GM19240 (cell line): ENCODE measurements around the gene PRAMEF12.
"Not testable (repeated sequence)": the region's sequence is repeated elsewhere in the genome, so short reads cannot be mapped to it uniquely, and the experiment has no call there.

Source experiments
- DNase-seq: peaks from one replicate; pipeline ENCODE4 v3.0.0; 2011; ENCODE audit warnings: low spot score; ENCODE audit not compliant: insufficient read length

The PRAMEF12 gene

GRCh38 chr1:12773438-12773837 is at the start of gene PRAMEF12:
PRAMEF12 (plus strand) TSS chr1:12773738; CDS start chr1:12774868, 1,130 bp downstream.
- DNase-seq, result no peak

DNA sequence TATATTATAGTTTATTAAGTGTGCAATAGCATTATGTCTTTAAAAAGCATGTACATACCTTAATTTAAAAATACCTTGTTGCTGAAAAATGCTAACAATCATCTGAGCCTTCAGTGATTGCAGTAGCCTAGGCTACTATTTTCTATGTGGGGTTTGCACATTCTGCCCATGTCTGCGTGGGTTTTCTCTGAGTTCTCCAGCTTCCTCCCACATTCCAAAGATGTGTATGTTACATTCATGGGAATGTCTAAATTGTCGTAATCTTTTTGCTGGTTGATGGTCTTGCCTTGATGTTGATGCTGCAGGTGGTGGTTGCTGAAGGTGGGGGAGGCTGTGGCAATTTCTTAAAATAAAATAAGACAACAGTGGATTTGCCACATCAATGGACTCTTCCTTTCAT is 45.1 kb upstream of the PRAMEF12 start:
- DNase-seq, result no peak

- DNase-seq, result no peak
Observed at GRCh38 chr1:12730156-12730555, 43.4 kb upstream of the PRAMEF12 start.

DNA sequence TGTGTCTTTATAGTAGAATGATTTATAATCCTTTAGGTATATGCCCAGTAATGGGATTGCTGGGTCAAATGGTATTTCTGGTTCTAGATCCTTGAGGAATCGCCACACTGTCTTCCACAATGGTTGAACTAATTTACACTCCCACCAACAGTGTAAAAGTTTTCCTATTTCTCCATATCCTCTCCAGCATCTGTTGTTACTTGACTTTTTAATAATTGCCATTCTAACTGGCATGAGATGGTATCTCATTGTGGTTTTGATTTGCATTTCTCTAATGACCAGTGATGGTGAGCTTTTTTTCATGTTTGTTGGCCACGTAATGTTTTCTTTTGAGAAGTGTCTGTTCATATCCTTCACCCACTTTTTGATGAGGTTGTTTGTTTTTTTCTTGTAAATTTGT is 42.5 kb upstream of the PRAMEF12 start:
- DNase-seq, result not testable (repeated sequence)

- no peak for DNase-seq
Observed at GRCh38 chr1:12734651-12735050, 38.9 kb upstream of the PRAMEF12 start.

DNA sequence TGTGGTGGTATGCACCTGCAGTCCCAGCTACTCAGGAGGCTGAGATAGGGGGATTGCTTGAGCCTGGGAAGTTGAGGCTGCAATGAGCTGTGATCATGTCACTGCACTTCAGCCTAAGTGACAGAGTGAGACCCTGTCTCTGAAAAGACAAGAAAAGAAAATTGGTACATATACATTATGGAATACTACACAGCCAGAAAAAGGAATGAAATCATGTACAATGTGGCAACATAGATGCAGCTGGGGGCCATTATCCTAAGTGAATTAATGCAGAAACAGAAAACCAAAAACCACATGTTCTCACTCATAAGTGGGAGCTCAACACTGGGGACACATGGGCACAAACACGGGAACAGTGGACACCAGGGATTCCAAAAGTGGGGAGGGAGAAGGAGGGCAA is 34.6 kb upstream of the PRAMEF12 start:
- DNase-seq, result no peak

GRCh38 chr1:12739613-12740012 is 33.9 kb upstream of the PRAMEF12 start:
- no peak for DNase-seq

GRCh38 chr1:12741946-12742345 is 31.6 kb upstream of the PRAMEF12 start:
- no peak for DNase-seq

DNA sequence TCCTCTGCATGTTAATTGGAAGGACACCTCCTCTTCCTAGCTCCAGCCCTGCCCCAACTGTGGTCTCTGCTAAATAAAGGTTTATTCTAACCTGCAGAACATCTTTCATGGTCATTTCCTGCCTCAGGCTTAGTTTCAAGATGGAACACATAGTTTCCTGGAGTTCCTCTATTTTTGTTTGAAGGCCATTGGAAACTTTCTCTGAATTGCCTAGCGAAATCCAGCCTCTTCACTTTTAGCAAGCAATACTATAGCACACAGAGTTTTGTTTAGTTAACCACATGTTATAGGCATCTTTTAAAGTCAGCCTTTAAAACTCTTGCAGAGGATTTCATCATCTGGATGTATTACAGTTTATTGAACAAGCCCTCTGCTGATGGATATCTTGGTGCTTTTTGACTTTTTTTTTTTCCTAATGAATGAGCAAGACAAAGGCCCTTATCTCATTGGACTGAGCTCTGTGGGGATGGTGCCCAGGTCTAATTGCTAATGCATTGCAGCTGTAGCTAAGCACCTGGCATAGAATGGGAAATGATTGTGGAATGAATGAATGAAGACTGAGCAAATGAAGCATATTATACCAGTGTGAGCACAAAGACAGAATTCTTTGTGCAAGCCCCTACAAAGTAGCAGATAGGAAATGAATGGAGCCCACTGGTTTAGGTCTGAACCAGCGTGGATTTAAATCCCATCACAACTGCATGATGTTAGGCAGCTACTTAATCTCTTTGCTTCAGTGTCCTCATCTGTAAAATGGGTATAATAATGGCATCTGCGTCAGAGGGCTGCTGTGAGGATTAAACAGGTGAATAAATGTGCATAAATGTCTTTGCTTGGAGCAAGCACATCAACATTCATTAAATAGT is 28.2 kb upstream of the PRAMEF12 start:
- DNase-seq, result no peak

- no peak for DNase-seq
Observed at GRCh38 chr1:12745992-12746323, 27.6 kb upstream of the PRAMEF12 start, which contains the start of gene CFAP107. CFAP107 (plus strand) TSS chr1:12746200; CDS start chr1:12746431, 231 bp downstream.

DNA sequence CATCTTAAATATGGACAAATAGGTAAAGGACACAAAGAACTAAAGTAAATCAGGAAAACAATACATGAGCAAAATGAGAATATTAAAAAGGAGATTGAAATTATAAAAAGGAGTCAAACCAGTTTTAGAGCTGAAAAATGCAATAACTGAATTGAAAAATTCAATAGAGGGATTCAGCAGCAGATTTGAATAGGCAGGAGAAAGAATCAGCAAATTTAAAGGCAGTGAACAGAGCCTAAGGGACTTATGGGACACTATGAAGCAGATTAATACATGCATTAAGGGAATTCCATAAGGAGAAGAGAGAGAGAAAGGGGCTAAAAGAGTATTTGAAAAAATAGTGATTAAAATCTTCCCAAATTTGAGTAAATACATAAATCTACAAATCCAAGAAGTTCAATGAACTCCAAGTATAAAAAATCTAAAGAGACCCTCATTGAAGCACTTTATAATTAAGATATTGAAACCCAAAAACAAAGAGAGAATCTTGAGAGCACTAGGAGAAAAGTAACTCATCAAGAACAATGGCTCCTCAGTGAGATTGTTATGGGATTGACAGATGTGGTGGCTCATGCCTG is 24.7 kb upstream of the PRAMEF12 start:
- no peak for DNase-seq

GRCh38 chr1:12754738-12755137 is 18.8 kb upstream of the PRAMEF12 start:
- no peak for DNase-seq

DNA sequence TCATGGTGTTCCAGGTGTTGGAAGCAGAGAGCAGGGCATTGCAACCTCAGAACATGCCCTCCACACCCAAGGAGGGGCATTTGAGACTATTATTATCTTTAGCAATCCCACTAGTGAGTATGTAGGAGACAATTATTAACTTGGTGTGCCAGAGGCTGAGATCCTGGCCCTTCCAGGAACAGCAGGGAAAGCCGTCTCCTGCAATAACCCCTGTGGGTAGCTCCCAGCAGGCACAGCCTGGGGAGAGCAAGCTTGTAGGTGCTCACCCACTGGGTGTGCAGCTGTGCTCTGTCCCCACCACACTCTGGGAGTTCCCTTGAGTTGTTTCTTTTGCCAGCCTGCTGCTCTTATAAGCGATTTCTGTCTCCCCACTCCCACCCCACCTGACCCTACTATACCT is 17.3 kb upstream of the PRAMEF12 start:
- DNase-seq, result no peak

DNA sequence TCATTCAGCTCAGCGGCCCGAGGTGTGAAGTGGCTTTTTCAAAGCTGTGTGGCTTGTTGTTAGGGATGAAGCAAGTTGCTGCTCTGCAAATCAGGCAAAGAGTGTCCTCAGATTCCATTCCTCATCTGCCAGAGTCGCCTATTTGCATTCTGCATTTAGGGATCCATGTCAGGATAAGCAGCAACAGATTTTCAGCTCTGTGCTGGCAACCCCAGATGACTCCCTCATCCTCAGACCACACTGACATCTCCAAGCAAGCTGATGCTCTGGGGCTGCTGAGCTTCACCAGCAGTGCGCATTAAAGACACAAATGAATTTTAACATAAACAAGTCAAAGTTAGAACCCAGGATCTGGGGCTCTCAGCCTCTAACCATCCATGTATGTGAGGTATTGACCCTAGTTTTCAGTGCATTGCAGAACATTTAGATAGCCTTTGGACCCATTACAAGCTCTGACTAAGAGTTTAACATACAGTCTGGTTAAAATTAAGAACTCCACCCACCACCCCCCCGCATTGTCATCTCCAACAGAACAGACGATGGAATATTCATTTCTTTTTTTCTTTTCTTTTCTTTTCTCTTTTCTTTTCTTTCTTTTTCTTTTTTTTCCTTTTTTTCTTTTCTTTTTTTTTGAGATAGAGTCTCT is 16.6 kb upstream of the PRAMEF12 start:
- DNase-seq, result no peak

GRCh38 chr1:12757836-12758235 is 15.7 kb upstream of the PRAMEF12 start:
- DNase-seq, result no peak

DNA sequence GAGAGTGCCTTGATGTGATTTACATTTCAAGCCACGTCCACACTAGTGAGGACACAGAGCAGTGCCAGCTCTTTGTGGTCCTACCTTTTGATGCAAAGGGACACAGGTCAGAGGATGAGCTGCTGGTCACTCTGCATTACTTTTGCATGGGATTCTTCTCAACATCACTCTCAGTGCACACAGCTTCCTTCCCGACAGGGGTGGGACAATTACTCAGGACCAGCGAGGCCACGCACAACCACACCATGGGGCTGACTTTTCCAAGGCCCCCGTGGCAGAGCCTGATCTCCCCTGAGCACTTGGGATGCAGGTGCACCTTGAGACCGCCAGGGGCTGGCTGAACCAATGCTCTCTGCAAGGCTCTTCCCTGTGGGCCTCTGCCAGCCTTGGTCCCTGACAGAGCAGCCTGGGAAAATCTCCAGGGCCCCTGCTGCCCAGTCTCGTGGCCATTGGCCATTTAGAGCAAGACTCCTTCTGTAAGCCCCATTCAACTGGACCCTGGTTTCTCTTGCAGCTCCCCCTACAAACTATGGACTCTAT is 13.2 kb upstream of the PRAMEF12 start:
- DNase-seq, result no peak

DNA sequence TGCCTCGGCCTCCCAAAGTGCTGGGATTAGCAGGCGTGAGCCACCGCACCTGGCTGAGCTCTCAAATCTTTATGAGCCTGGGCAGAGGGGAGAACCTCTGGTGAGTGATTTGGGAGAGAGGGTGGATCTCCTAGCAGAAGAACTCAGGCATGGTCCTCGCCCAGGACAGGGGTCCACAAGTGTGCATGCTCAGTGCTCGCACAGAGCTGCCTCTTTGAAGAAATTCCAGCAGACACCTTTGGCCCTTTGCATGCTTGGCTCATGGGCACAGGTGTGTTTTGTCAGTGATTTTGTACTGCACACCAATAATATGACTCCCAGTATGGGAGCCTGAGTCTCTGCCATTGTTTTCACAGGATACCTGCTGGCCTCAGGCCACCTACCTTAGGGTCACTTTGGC is 11.8 kb upstream of the PRAMEF12 start:
- no peak for DNase-seq

DNA sequence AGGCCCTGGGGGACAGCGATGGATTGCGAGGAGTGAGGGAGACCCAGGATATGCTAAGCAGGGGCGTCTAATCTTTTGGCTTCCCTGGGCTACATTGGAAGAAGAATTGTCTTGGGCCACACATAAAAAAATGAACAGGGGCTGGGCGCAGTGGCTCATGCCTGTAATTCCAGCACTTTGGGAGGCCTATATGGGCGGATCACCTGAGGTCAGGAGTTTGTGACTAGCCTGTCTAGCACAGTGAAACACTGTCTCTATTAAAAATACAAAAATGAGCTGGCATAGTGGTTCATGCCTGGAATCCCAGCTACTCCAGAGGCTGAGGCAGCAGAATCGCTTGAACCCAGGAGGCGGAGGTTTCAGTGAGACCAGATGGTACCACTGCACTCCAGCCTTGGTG is 10.8 kb upstream of the PRAMEF12 start:
- DNase-seq, result no peak

GRCh38 chr1:12763479-12763878 is 10.1 kb upstream of the PRAMEF12 start:
- no peak for DNase-seq

DNA sequence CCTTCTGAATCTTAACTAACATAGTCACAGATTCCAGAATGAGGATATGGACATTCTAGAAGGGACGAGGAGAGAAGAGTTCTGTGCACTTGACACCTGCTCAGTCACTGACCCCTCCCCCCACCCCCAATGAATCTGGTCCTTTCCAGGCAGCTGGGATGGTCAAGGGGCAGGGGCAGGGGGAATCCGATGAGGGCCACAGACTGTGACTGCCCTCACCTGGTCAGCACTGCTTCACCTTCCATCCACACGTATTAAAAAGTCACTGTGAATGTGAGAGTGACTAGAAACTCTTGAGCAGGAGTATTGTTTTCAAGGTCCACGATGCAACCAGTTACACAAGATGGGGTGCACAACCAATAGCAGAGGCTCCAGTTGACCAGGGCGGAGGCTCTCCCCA is 9.5 kb upstream of the PRAMEF12 start:
- no peak for DNase-seq

DNA sequence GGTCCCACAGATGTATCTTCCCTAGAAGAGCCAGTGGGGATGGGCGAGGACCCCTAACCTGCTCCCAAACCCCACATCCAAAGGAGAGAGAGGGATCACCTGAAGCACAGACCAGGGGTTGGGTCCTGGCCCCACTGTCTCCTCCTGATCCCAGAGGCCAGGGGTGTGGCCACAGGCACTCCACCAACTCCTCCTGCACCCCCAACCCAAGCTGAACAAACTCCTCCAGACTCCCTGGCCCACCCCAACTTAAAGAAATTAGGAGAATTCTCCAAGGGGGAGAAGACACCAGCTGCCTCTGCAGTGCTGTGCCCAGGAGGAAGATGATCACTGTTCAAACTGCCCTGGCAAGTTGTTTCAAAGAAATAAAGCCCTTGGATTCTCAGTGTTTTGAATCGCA is 4.5 kb upstream of the PRAMEF12 start:
- no peak for DNase-seq

- DNase-seq, result no peak
Observed at GRCh38 chr1:12769976-12770505, 3.5 kb upstream of the PRAMEF12 start.
